PC-9 (cell line): ENCODE results near the gene ZWILCH.

Source experiments
- EZH2 ChIP-seq: fragments of 200-600 bp; sonication (generic); IDR thresholded peaks from 2 replicates; pipeline ENCODE4 v1.8.0; 2017; ENCODE audit warnings: antibody characterized with exemption, low read depth
- TF ChIP-seq, protein P1 (sequence below): fragments of 200-600 bp; sonication (generic); conservative IDR thresholded peaks from 2 replicates; pipeline ENCODE4 v1.6.1; 2017; ENCODE audit warnings: mixed run types, antibody characterized with exemption, mild to moderate bottlenecking, moderate library complexity

DNA sequence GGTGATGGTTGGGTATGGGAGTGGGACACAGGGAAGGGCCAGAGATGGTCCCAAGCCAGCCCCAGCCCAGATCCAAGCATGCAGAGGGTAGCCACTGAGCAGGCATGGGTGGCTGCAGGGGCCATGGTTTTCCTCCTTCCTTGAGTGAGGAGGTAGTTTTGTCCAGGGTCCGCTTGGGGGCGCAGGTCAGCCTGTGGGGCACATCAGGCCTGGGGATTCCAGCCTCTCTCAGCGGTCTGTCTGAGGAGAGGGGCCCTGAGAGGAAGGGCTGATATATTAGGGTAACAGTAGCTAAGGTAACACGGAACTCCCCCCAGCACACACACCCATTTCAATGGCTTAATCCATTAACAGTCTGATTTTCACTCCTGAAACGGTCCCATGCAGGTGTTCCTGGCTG is 83.4 kb downstream of the ZWILCH start:
- TF ChIP-seq, protein P1, sequence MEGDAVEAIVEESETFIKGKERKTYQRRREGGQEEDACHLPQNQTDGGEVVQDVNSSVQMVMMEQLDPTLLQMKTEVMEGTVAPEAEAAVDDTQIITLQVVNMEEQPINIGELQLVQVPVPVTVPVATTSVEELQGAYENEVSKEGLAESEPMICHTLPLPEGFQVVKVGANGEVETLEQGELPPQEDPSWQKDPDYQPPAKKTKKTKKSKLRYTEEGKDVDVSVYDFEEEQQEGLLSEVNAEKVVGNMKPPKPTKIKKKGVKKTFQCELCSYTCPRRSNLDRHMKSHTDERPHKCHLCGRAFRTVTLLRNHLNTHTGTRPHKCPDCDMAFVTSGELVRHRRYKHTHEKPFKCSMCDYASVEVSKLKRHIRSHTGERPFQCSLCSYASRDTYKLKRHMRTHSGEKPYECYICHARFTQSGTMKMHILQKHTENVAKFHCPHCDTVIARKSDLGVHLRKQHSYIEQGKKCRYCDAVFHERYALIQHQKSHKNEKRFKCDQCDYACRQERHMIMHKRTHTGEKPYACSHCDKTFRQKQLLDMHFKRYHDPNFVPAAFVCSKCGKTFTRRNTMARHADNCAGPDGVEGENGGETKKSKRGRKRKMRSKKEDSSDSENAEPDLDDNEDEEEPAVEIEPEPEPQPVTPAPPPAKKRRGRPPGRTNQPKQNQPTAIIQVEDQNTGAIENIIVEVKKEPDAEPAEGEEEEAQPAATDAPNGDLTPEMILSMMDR, result no peak
- no peak for TF ChIP-seq EZH2
